NCI-H1436 treated with DMSO at 0.1 percent for 48 hours (cell line): ENCODE measurements around the gene NR1D1.
"Not testable (repeated sequence)": the region's sequence is repeated elsewhere in the genome, so short reads cannot be mapped to it uniquely, and the experiment has no call there.

ENCODE experiments used
- DNase-seq: peaks from one replicate; lab custom pipeline; 2025; lab: John Stamatoyannopoulos, UW

NR1D1 gene

DNA sequence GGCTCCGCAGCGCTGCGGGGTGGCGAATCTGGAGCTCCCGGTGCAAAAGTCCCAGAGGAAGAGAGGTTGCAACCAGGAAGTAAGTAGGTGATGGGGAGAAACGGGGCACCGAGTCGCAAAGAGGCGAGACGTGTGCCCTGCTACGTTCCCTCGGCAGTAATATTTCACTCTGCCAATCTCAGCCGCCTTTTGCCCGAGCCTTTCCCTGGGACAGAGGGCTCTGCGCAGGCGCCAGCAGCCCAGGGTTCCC, at the start of gene NR1D1:
NR1D1 (minus strand) TSS at position 171 of the 250 bp plus-strand sequence. CDS start 495 bp downstream, outside the sequence.
- DNase-seq, result no peak

DNA sequence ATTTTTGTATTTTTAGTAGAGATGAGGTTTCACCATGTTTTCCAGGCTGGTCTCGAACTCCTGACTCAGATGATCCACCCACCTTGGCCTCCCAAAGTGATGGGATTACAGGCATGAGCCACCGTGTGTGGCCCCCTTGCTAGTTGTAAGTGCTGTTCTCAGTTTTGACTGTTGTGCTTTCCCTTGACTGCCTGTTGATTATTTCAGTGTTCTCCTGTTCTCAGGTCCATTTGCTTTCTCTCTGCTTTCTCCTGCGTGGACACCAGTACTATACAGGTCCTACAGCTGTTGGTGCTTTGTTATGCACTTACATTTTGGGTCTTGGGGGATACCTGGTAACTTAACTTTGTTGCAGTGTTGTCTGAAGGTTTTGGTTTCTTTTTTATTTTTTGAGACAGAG, 48.1 kb upstream of the NR1D1 start:
- no peak for DNase-seq

DNA sequence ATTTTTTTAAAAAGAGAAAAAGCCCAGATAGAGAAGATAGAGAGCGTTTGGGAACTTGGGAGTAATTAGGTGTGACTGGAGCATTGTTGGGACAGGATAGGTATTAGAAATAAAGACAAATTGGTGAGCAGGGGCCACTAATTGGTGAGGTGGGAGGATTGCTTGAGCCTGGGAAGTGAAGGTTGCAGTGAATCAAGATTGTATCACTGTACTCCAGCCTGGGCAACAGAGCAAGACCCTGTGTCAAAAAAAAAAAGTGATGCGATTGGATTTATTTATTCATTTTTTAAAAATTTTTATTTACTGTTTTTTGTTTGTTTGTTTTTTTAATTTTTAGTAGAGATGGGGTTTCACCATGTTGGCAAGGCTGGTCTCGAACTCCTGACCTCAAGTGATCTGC, 45.1 kb upstream of the NR1D1 start:
- no peak for DNase-seq

DNA sequence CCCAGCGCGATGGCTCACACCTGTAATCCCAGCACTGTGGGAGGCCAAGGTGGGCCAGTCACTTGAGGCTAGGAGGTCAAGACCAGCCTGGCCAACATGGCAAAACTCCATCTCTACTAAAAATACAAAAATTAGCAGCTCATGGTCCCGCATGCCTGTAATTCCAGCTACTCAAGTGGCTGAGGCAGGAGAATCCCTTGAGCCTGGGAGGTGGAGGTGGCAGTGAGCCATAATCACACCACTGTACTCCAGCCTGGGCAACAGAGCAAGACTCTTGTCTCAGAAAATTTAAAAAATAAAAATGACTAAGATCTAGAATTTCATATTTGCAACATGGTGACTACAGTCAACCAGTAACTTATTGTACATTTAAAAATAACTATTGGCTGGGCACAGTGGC, 42.8 kb upstream of the NR1D1 start:
- not testable (repeated sequence) for DNase-seq

DNA sequence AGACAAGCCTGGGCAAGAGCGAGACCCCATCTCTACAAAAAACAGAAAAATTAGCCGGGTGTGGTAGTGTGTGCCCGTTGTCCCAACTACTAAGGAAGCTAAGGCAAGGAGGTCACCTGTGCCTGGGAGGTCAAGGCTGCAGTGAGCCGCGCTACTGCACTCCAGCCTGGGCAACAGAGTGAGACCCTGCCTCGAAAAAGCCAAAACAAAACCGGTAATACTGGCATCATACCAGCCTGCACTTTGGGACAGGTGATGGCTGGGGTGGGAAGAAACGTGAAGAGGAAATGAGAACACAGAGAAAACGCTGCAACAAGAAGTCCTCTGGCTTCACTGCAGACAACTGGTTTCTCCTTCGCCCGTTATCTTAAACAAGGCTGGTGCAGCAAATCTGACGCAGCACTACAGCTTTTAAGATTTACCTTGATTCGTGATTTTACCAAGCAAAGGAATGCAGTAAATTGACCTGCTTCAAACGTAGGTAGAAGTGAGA, 39.2 kb upstream of the NR1D1 start:
- no peak for DNase-seq

DNA sequence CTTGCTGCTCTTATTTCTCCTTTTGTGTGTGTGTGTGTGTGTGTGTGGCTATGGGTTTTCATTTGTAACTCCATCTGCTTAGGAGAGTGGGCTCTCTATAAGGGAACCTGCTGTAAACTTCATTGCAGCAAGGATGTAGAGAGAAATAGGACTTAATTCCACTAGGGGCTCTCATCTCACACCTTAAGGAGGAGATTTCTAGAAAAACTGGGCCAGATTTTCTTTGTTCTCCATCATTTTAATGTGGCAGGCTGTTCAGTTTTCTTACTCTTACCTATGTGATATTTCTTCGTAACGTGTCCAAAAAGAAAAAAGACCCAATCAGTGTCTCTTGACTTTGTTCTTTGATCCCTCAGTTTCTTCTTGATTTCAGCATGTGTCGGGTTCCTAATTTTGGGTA, 35.4 kb upstream of the NR1D1 start:
- no peak for DNase-seq

DNA sequence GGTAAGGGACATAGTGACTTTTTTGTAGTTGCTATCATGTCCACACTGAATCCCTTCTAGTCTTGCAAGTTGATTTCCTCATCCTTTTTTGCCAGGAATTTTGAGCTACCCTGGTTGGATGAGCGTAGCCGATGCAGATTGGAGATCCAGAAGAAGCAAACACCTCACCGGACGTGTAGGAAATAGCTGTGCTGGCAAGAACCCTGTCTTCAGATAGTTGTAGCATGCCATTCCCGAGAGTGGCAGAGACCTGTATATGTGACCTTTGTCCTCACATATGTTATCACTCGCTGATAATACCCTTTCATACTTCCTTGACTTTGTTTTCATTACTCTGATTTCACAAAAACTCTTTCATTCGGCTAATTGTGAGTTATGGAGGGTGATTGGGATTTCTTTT, 33.8 kb upstream of the NR1D1 start:
- no peak for DNase-seq

DNA sequence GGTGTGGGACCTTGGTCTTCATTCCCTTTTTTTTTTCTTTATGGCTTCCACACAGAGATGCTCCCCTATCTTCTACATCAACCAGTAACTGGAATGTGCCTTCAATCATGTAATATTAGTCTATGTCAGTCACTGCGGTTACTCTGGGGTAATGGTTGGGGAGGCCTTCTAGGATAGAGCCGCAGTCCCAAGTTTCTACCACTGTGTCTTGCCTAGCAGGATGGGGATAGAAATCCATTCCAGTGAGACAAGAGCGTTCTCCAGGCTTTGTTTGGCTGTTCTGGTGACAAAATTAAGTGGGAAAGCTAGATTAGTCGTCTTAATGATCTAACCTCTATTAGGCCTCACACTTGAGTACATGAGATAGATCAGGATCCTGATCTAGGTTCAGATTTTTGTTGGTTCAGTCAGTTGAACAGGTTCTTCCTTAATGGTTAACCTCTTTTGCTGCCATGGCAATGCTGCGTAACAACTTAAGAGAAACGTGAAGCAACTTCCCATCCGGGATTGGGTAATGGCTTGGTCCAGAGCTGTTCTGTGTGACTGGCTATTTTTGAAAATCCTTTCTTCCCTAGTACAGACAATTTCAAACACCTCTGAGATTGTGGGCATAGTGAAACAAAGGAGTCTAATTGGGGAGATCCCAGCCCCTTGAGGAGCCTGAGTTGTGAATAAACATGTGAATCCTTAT, 30.1 kb upstream of the NR1D1 start:
- DNase-seq, result no peak

DNA sequence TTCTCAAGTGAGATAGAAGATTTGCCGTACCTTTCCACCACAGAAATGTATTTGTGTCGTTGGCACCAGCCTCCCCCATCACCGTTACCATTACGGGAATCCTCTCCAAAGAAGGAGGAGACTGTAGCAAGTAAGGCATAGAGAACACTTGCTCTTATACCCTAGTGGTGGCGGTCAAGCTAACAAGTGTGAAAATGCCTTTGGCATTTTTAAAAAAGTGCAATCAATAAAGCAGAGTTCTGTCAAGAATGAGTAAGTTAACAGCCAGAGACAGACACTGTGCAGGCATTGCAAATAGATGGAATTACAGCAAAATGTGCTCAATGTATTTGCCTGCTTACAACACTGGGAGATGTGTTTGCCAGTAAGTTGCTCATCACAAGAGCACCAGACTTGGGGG, 29.1 kb upstream of the NR1D1 start:
- no peak for DNase-seq

DNA sequence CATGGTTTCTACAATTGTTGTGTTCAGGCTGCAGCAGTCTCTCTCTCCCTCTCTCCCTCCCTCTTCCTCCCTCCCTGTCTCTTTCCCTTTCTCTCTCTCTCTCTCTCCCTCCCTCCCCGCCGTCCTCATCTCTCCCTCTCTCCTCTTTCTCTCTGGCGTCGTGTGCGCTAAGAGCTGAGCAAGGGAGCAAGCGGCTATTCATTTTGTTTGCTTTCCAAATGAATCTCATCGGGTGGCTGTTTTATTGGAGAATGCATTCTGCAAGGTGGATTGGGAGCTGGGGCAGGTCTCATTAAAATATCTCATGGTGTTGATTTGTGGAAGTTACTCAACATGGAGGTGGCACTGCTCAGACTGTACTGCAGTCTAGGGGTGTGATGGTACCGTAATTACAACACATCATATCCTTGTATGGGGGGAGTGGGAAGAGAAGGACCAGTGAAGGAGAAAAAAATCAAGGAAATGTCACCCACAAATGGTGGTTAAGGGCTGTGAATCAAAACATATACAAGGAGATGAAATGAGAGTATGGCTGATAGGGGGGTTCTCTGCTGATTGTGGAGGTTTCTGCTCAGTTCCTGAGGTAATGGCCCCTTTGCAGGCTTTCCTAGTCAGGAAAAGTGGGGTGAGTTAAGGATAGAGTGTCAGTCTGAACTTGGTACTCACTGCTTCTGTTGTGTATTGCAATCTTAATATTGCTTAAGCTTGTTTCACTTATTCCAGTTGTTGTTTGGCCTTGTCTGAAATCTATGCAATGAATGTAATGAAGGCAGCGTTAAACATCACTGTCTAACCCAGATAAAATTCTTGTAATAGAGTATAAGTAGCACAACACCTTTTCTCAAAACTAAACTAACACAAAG, 24.1 kb upstream of the NR1D1 start:
- DNase-seq, result no peak

DNA sequence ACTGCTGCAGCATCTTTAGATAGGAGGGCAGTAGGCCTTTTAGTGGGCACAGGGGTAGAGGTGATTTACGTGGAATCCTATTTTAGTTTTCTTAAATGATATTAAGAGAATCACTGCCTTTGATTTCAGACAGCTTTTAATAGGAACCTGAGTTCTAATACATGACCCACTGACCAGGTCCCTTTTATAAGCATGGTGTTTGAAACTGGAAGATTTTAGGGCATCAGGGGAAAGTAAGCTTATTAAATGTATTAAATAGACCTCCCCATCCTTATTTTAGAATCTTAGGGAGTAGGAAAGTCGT, 23.4 kb upstream of the NR1D1 start:
- DNase-seq, result no peak

DNA sequence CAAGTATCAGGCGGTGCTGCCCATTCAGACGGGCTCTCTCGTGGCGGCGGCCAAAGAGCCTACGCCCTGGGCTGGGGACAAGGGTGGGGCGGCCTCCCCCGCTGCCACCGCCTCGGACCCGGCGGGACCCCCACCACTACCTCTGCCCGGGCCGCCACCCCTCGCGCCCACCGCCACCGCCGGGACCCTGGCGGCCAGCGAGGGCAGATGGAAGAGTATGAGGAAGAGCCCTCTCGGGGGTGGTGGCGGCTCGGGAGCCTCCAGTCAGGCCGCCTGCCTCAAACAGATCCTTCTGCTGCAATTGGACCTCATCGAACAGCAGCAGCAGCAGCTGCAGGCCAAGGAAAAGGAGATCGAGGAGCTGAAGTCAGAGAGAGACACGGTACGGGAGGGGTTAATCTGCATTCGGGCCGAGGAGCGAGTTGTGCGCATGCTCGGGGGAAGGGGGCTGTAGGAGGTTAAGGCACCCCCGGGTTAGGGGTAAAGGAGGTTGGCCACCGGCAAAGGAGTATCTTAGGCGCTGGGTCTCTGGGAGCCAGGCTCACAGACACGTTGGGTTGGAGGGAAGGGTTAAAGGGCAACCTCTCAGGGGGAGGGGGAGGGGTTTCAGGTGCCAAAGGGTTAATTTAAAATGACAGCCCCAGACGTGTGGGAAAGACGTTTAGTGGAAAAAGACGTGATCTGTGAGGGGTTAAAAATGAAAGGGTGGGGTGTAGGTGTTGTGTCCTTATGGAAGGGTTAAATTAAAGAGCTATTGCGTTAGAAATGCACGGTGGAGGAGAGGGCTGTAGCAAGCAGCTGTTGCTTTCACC, 22.8 kb upstream of the NR1D1 start:
- no peak for DNase-seq

DNA sequence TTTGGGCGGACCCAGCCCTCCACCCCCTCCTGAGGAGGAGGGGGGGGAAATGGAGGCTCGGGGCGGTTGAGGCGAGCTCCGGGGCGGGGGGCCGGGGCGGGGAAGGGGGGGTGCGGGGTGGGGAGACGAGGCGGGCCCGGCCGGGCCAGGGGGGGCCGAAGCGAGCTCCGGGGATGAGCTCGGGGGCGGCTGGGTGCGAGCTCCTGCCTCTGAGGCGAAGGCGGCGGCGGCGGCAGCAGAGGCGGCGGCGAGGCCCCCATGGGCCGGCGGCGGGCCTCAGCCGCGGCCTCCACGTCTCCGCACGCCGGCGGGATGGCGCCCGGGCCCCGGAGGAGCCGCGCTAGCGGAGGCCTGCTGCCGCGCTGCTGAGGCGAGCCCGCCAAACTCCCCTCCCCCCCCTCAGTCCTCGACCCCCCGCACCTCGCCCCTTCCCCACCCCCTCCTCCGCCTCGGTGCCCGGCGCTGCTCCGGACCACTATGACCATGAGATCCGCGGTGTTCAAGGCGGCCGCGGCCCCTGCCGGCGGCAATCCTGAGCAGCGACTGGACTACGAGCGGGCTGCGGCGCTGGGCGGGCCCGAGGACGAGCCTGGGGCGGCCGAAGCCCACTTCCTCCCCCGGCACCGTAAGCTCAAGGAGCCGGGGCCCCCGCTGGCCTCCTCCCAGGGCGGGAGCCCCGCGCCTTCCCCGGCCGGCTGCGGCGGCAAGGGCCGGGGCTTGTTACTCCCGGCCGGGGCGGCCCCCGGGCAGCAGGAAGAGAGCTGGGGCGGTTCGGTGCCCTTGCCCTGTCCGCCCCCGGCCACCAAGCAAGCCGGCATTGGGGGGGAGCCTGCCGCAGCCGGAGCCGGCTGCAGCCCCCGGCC, 22.0 kb upstream of the NR1D1 start:
- DNase-seq, result no peak

DNA sequence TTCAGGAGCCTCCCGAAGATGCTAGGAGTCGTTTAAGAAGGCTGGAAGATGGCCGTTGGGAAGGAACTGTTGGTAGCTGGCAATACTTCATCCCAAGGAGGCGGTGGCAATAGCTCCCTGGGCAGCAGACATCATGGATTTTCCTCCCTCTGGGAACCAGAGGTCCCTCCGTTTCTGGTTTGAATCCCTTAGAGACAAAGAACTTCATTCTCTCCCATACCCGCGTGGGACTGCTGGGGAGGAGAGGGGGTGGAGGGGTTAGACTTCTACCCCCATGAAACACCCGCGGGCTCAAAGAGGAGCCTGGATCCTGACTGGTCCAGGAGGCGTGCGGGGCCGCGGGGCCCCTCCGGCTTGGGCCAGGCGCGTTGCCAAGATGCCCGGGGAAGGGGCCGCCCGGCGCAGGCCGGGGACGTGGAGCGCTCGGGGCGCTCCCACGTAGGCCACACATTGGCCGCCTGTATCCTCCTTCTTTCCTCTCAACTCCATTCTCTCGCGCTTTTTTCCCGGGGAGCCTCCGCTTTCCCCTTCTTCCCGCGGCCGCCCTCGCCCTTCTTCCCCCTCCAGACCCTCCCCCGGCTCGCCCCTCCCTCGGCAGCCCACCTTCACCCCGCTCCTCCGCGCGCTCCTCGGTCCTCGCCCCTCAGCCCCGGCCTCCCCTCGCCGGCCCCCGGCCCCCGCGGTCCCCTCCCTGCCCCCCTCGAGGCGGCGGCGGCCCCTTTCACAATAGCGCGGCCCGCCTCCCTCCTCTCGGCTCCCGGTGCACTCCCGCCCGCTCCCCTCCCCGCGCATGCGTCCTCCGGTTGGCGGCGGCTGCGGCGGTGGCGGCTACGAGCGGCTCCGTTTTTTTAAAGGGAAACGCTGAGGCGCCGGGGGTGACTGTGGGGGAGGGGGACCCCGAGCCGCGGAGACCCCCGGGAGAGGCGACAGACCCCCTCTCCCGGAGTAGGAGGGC, 21.1 kb upstream of the NR1D1 start, which contains the start of gene MSL1:
MSL1 (plus strand) TSS at position 791 of the 955 bp plus-strand sequence. CDS start 642 bp downstream, outside the sequence.
- DNase-seq, result no peak

DNA sequence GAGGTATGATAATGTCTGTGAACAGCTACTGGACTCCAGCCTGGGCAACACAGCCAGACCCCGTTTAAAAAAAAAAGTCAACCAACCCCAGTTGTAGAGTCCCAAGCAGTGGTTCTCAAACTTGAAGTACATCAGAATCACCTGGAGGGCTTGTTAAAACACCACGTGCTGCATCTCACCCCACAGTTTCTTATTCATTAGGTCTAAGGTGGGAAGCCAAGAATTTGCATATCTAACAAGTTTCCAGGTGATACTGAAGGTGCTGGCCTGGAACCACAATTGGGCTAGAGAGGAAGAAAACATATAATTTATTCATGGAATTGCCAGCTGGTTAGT, 14.7 kb upstream of the NR1D1 start:
- no peak for DNase-seq

DNA sequence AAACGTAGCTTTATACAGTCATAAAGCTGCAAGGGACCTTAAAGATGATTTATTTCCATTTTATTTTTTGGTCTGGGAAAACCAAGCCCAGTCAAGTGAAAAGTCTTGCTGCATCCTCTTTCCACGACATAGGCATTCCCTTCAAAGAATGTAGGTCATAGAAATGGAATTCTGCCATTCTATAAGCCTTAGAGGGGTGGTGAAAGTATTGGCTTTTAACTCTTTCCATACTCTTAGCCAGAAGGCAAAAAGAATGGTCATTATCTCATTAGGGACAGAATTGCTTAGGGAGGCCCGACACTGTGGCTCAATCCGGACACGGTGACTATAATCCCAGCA, 13.5 kb upstream of the NR1D1 start:
- DNase-seq, result no peak

DNA sequence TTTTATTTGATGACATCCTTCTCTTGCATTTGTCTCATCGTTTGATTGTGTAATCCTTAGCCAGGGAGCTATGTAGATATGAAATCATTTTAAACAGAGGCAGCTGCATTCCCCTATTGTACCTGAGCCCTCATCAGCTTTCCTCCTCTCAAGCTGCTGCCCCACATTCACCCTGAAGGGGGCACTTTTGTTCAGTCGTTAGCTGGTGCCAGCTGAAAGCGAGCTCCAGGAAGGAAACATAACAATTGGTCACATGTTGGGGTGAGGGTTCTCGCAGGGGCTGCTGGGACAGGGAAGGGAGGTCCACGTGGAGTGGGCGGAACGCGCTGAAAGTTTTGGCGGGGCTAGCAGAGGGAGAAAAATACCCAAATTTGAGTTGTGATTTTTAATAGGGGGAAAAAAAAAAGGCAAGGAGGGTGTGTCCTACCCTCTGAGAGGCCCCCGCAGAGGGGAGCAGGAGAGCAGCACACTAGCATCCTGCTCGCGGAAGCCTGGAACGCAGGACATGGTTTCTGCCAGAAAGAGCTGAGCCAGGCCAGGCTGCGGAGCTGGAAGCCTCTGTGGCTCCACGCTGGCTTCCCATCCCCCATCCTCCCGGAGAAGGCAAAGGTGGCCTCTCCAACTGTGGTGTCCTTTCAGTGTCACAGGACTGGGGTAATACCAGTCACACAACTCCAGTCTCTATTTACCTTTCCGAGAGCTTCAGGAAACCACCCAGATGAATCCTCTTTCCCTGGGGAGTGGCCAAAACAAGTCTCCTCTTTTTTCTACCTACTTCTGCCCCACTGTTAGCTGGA, 12.9 kb upstream of the NR1D1 start:
- DNase-seq, result peak; percentile 90

DNA sequence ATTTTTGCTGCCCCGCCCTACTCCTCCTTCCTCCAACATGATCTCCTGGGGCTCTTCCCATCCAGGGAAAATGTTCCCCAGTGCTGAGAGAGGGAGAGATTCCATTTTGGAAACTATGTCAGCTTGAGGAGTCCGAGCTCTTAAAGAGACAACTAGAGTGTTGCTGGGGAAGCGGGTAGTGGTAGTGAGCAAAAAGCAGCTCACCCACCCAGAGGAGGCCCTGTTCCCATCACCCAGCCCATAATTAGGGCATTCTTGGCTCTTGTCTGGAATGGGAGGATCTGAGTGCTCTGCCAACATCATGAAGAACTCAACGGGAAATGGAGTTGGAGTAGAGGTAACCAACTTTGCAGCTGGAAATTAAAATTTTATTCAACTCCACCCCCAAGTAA, 12.3 kb upstream of the NR1D1 start:
- DNase-seq, result no peak

DNA sequence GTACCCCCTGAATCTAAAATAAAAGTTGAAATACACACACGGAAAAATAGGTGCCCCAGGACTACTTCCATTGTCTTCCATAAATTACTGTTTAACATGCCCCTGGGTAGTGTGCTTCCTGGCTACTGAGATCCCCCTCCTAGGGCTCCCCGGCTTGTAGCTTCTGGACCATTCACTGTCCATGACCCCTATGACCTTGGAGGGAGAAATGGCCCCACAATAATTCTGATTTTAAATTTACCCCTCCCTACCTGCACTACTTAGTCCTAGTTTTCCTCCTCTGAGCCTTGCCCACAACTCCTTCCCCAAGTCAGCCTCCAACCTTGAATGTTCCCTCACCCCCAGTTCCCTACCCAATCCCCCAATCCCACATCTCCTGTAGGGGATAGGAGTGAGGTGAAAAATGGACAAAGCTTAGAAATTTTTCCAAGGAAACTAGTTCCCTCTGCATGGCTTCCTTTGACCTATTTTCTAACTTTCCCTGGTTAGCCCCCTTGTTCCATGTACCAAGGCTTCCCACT, 11.9 kb upstream of the NR1D1 start:
- no peak for DNase-seq
